Measurements from ENCODE around the gene LENG8.

GRCh38 chr19:54462047-54462654, 13.2 kb downstream of the LENG8 start:
- TF ChIP-seq GATA2 (IDR thresholded peaks at IDR 0.05; ENCODE audit: low read depth, low read length) (no peak), GATA3 (IDR thresholded peaks at IDR 0.05; ENCODE audit: low read depth, low read length) (no peak)

Data from SH-SY5Y (cell line).